ENCODE results near the gene FOXL1.

DNA sequence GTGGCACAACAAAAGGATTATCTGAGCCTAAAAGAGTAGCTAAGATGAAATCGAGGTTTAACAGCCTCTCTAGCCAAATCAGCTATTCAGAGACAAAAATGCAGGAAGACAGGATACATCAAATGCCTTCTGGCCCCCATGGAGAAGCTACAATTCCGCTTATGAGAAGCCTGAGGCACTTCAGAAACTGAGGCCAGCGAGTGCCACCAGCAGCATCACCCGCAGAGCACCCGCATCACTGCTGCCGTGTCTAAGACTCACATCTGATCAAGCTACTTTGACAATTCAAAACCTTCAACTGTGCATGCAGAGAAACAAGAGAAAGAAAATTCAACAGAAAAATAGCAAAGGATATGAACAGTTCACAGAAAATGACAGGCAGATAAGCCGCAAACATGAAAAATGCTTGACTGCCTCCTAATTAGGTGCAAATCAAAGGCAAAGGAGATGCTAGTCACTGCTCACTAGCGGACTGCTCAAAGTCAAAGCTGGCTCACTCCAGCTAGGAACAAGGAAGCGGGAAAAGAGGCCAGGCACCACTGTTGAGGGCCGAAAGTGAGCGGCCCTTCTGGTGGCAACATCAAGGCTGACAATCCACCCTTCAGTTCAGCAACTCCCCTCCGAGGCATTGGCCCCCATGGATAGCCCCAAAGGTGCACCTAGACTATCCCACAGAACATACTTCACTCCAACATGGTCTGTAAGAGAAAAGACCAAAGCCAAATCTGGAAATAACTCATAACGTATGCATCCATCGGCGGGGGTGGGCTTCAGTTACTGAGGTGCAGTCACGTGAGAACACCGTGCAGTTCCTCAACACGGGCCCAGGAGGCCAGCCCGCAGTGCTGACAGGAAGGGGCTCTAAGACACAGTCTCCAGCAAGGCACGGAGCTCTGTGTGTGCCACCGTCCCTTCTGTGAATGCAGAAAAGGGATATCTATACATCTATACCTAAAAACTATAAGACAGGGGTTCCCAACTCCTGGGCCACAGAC is 35.3 kb upstream of the FOXL1 start:
- TF ChIP-seq EZH2 (IDR thresholded peaks at IDR 0.05), result no peak
- TF ChIP-seq POLR2AphosphoS5 (IDR thresholded peaks at IDR 0.05; ENCODE audit: borderline replicate concordance, low read depth, low read length), result no peak
